Smooth muscle cell (in vitro differentiated cells): ENCODE data around the gene IL20RB. TPM values are rescaled to one million over a fixed set of nuclear protein-coding genes. Genes with fewer than 3 reads are reported as not detected.

Source experiments
- DNase-seq: peaks from one replicate; lab custom pipeline; 2025; ENCODE audit not compliant: unreplicated experiment; lab: John Stamatoyannopoulos, UW
- H2AFZ ChIP-seq: fragments of 200-600 bp; sonication (generic); 2 replicates; pipeline ENCODE4 v1.6.0; 2016; ENCODE audit warnings: antibody characterized with exemption, low read depth, mild to moderate bottlenecking
- H3F3A ChIP-seq: fragments of 200-600 bp; sonication (generic); 2 replicates; pipeline ENCODE4 v1.6.0; 2017; ENCODE audit warnings: antibody characterized with exemption, low read depth
- H3K27ac ChIP-seq: fragments of 200-600 bp; sonication (generic); 2 replicates; pipeline ENCODE4 v1.5.1; 2016; ENCODE audit warnings: low read depth, mild to moderate bottlenecking
- H3K27me3 ChIP-seq: fragments of 200-600 bp; sonication (generic); 2 replicates; pipeline ENCODE4 v1.6.1; 2016; ENCODE audit warnings: low read depth, mild to moderate bottlenecking
- H3K36me3 ChIP-seq: fragments of 200-600 bp; sonication (generic); 2 replicates; pipeline ENCODE4 v1.5.1; 2016; ENCODE audit warnings: low read depth
- H3K4me1 ChIP-seq: fragments of 200-600 bp; sonication (generic); 2 replicates; pipeline ENCODE4 v1.5.1; 2016; ENCODE audit warnings: low read depth
- H3K4me2 ChIP-seq: fragments of 200-600 bp; sonication (generic); 2 replicates; pipeline ENCODE4 v1.6.0; 2016; ENCODE audit warnings: mild to moderate bottlenecking
- H3K4me3 ChIP-seq: fragments of 200-600 bp; sonication (generic); 2 replicates; pipeline ENCODE4 v1.5.1; 2016; ENCODE audit warnings: mild to moderate bottlenecking
- H3K79me2 ChIP-seq: fragments of 200-600 bp; sonication (generic); 2 replicates; pipeline ENCODE4 v1.6.0; 2016; ENCODE audit warnings: low read depth, mild to moderate bottlenecking
- H3K9ac ChIP-seq: fragments of 200-600 bp; sonication (generic); 2 replicates; pipeline ENCODE4 v1.6.0; 2016; ENCODE audit warnings: low read depth
- H3K9me3 ChIP-seq: fragments of 200-600 bp; sonication (generic); replicated peaks from 2 replicates; pipeline ENCODE4 v1.5.1; 2016; ENCODE audit warnings: low read depth
- H4K20me1 ChIP-seq: fragments of 200-600 bp; sonication (generic); 2 replicates; pipeline ENCODE4 v1.6.0; 2016; ENCODE audit warnings: low read depth
- WGBS: methylation state at CpG from one replicate; pipeline ENCODE4 v1.1.7; 2016; ENCODE audit warnings: low lambda C conversion rate; 5-methylcytosine and 5-hydroxymethylcytosine counted together
- polyA plus RNA-seq: library from polyadenylated mRNA; unstranded; fragments of >200 nt; fragmentation: Nextera tagmentation; extraction: Ambion mirVana; gene quantifications from 2 replicates; pipeline ENCODE4 v1.2.1, GENCODE V29; 2016
- total RNA-seq: library from RNA; depleted of rRNA; stranded (reverse); fragments of >200 nt; gene quantifications from 2 replicates; pipeline ENCODE4 v1.2.3, GENCODE V29; 2014
- TF ChIP-seq, protein P1 (sequence below): fragments of 200-600 bp; sonication (generic); IDR thresholded peaks from 2 replicates; pipeline ENCODE4 v1.5.1; 2017; ENCODE audit warnings: borderline replicate concordance, mild to moderate bottlenecking, antibody characterized with exemption; ENCODE audit not compliant: insufficient read depth, poor library complexity, severe bottlenecking

The IL20RB gene
- total and polyA plus RNA-seq, 2 experiments from 2014 or later, result 1.7 TPM

DNA sequence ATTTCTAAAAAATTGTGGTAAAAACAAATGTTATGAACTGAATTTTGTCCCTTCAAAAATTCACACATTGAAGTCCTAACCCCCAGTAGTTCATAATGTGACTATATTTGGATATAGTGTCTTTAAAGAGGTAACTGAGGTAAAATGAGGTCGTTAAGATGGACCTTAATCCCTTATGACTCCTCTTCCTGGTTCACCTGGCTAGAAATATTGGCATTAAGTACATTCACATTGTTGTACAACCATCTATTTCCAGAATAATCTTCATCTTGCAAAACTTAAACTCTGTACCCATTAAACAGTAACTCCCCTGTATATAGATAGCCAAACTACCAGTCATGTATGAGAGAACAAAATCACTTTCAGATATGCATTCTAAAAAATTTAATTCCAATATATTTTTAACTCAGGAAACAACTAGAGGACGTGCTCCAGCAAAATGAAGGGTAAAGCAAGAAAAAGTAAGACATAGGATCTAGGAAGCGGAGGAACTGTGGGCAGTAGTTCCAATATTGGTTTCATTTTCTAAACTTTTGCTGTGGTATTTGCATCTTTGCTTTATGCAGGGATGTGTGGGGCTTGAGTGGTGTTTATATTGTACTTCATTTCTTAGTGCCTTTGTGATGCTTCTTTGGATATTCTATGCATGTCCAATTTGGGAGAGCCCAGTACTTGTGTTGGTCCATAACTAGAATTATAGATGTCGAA lies 36.7 kb upstream of the IL20RB start:
- no peaks in the 10 kb centered on the region for H3K27me3 ChIP-seq
- peaks cover 53% of the 10 kb centered on the region for H4K20me1 ChIP-seq
- H3K4me1 ChIP-seq, result no peaks in the 10 kb centered on the region
- no peak overlapping the region for H3K27ac ChIP-seq
- no peak overlapping the region for H3K4me2 ChIP-seq
- no peak overlapping the region for H2AFZ ChIP-seq
- H3K9ac ChIP-seq, result no peak overlapping the region
- peaks cover 95% of the 10 kb centered on the region for H3K79me2 ChIP-seq
- WGBS, result 97% methylated on average over 4 of the region's 4 CpGs
- TF ChIP-seq, protein P1, sequence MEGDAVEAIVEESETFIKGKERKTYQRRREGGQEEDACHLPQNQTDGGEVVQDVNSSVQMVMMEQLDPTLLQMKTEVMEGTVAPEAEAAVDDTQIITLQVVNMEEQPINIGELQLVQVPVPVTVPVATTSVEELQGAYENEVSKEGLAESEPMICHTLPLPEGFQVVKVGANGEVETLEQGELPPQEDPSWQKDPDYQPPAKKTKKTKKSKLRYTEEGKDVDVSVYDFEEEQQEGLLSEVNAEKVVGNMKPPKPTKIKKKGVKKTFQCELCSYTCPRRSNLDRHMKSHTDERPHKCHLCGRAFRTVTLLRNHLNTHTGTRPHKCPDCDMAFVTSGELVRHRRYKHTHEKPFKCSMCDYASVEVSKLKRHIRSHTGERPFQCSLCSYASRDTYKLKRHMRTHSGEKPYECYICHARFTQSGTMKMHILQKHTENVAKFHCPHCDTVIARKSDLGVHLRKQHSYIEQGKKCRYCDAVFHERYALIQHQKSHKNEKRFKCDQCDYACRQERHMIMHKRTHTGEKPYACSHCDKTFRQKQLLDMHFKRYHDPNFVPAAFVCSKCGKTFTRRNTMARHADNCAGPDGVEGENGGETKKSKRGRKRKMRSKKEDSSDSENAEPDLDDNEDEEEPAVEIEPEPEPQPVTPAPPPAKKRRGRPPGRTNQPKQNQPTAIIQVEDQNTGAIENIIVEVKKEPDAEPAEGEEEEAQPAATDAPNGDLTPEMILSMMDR, result no peak
- H3F3A ChIP-seq, result no peaks in the 10 kb centered on the region
- H3K36me3 ChIP-seq, result no peaks in the 10 kb centered on the region
- H3K9me3 ChIP-seq, result no peaks in the 10 kb centered on the region
- no peak overlapping the region for H3K4me3 ChIP-seq
- DNase-seq, result no peak

DNA sequence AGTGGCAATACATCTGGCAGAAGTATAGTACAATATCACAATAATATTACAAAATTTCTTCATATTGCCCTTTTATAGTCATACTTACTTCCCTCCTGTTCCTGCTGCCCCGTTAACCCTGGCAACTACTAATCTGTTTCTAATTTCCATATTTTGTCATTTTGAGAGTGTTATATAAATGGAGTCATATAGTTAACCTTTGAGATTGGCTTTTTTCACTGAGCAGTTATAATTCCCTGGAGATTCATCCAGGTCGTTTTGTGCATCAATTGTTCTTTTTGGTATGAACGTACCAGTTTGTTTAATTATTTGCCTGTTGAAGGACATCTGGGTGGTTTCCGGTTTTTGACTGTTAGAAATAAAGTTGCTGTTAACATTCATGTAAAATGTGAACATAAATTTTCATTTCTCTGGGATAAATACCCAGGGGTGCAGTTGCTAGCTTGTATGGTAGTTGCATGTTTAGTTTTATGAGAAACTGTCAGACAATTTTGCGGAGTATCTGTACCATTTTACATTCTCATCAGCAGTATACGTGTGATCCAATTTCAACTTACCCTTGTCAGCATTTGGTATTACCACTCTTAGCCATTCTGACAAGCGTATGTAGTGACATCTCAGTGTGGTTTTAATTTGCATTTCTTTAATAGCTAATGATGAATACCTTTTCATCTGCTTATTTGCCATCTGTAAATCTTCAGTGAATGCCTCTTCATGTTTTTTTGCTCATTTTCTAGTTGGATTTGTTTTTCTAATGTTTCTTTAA lies 32.2 kb upstream of the IL20RB start:
- no peaks in the 10 kb centered on the region for H3K27me3 ChIP-seq
- no peak overlapping the region for H3K4me2 ChIP-seq
- H3K9ac ChIP-seq, result no peak overlapping the region
- no peak overlapping the region for H2AFZ ChIP-seq
- TF ChIP-seq, protein P1, result no peak
- WGBS, result 94% methylated on average over 7 of the region's 7 CpGs
- no peaks in the 10 kb centered on the region for H3K36me3 ChIP-seq
- peaks cover 86% of the 10 kb centered on the region for H3K79me2 ChIP-seq
- no peaks in the 10 kb centered on the region for H3K9me3 ChIP-seq
- H3K4me3 ChIP-seq, result no peak overlapping the region
- H3K4me1 ChIP-seq, result no peaks in the 10 kb centered on the region
- no peak for DNase-seq
- peaks cover 54% of the 10 kb centered on the region for H4K20me1 ChIP-seq
- no peaks in the 10 kb centered on the region for H3F3A ChIP-seq
- H3K27ac ChIP-seq, result no peak overlapping the region

DNA sequence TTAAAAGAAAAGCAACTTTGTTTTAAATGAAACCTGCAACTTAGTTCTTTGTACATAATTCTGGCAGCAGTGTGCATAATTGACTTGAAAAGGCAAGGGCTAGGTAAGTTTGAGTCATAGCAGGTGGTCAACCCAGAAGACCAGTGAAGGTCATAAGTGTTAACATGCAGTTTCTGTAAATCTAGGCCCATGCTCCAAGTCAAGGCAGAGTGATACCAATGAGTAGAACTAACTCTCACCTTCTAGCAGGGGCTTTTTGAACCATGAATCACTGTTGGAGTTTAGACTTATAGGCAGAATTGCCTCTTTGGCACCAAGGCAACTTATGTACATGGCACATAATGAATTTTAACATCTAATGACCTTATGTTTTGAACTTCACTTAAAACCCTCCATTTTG lies 29.5 kb upstream of the IL20RB start:
- TF ChIP-seq, protein P1, result no peak
- Histone ChIP-seq H3K9me3 (no peaks in the 10 kb centered on the region), H3K4me1 (no peaks in the 10 kb centered on the region), H3K4me3 (no peak overlapping the region), H3F3A (no peaks in the 10 kb centered on the region), H2AFZ (no peak overlapping the region), H3K36me3 (no peaks in the 10 kb centered on the region), H3K79me2 (peaks cover 77% of the 10 kb centered on the region), H3K27me3 (no peaks in the 10 kb centered on the region), H3K9ac (no peak overlapping the region), H4K20me1 (peaks cover 47% of the 10 kb centered on the region), H3K4me2 (no peak overlapping the region), H3K27ac (no peak overlapping the region)
- no peak for DNase-seq
